ENCODE measurements around the gene KRTAP1-5.

KRTAP1-5 gene

DNA sequence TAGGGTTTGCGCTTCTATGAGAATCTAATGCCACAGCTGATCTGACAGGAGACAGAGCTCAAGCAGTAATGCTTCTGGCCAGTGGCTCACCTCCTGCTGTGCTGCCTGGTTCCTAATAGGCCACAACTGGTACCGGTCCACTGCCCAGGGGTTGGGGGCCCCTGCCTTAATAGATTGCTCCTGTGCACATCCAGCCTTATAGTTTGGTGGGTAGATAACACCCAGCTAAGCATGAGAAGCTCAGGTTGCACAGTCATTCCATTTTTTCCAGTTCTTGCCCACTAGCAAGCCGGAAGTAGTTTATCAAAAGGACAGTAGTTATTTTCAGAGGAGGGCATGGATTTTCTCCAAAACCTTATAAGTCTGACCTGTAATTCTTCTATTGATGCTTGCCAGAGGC is 7.6 kb downstream of the KRTAP1-5 start:
- no peak overlapping the region for H3K4me3 ChIP-seq (ENCODE audit: low read length)
- TF ChIP-seq, protein P1, sequence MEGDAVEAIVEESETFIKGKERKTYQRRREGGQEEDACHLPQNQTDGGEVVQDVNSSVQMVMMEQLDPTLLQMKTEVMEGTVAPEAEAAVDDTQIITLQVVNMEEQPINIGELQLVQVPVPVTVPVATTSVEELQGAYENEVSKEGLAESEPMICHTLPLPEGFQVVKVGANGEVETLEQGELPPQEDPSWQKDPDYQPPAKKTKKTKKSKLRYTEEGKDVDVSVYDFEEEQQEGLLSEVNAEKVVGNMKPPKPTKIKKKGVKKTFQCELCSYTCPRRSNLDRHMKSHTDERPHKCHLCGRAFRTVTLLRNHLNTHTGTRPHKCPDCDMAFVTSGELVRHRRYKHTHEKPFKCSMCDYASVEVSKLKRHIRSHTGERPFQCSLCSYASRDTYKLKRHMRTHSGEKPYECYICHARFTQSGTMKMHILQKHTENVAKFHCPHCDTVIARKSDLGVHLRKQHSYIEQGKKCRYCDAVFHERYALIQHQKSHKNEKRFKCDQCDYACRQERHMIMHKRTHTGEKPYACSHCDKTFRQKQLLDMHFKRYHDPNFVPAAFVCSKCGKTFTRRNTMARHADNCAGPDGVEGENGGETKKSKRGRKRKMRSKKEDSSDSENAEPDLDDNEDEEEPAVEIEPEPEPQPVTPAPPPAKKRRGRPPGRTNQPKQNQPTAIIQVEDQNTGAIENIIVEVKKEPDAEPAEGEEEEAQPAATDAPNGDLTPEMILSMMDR (conservative IDR thresholded peaks at IDR 0.05; ENCODE audit: low read length): no peak
- no peak for DNase-seq (ENCODE audit: low read depth)

GRCh38 chr17:41018541-41018940 is 8.5 kb downstream of the KRTAP1-5 start:
- TF ChIP-seq, protein P1 (conservative IDR thresholded peaks at IDR 0.05; ENCODE audit: low read length): no peak
- no peak for DNase-seq (ENCODE audit: low read depth)
- H3K4me3 ChIP-seq (ENCODE audit: low read length): no peak overlapping the region

- TF ChIP-seq, protein P1 (conservative IDR thresholded peaks at IDR 0.05; ENCODE audit: low read length): no peak
- DNase-seq (ENCODE audit: low read depth): no peak
- no peak overlapping the region for H3K4me3 ChIP-seq (ENCODE audit: low read length)
Measured at GRCh38 chr17:41016578-41017215, 10.3 kb downstream of the KRTAP1-5 start.

GRCh38 chr17:41015454-41015853 is 11.6 kb downstream of the KRTAP1-5 start:
- TF ChIP-seq, protein P1 (conservative IDR thresholded peaks at IDR 0.05; ENCODE audit: low read length): no peak
- no peak for DNase-seq (ENCODE audit: low read depth)
- H3K4me3 ChIP-seq (ENCODE audit: low read length): no peak overlapping the region

DNA sequence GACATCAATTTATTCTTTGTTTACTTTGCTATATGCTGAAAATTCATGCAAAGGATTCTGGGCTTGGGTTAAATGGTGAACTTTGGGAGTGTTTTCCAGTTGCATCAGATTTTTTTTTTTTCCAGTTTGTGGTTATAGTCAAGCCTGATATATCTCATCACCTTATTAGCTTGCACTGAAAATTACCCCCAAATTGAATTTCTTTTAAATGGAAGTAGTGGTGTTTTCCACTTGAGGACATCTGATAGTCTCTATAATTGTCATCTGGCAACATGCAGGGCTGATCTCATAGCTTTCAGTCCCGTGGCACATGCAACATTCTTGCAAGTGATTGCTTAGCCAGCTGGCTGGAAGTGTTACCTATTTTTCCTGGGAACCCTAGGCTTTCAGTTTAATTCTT is 13.4 kb downstream of the KRTAP1-5 start:
- TF ChIP-seq, protein P1 (conservative IDR thresholded peaks at IDR 0.05; ENCODE audit: low read length): no peak
- peak; percentile 83 for DNase-seq (ENCODE audit: low read depth)
- no peak overlapping the region for H3K4me3 ChIP-seq (ENCODE audit: low read length)

DNA sequence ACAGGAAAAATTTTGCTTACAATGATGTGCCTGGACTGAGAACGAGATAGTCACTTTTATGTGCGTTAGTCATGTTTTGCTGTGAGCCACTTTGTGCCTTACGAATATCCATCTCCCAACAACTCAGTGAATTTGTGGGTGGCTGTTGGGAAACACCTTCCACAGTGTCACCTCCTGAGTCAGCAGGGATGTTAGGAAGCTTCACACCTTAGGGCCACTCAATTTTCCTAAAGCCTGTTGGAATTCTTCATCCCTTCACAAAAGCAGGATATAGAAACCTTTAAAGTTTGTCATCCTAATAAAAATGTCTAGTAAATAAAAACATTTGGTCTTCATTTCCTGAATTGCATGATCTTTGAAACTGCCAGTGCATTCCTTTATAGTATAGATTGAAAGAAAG is 13.8 kb downstream of the KRTAP1-5 start:
- peak; percentile 47 for DNase-seq (ENCODE audit: low read depth)
- H3K4me3 ChIP-seq (ENCODE audit: low read length): no peak overlapping the region
- TF ChIP-seq, protein P1 (conservative IDR thresholded peaks at IDR 0.05; ENCODE audit: low read length): no peak

GRCh38 chr17:41012326-41013120 is 14.5 kb downstream of the KRTAP1-5 start:
- H3K4me3 ChIP-seq (ENCODE audit: low read length): no peak overlapping the region
- no peak for DNase-seq (ENCODE audit: low read depth)
- TF ChIP-seq, protein P1 (conservative IDR thresholded peaks at IDR 0.05; ENCODE audit: low read length): no peak

Data from AG10803 (cell line).